AG04450 (cell line): ENCODE measurements around the gene PRDX6. TPM values are rescaled to one million over a fixed set of nuclear protein-coding genes. Genes with fewer than 3 reads are reported as not detected.

ENCODE experiments used
- CTCF ChIA-PET: fragments of 300-600, 350-600 bp; formaldehyde crosslinking; extraction: SDS; loops from one replicate; lab custom pipeline; 2022; ENCODE audit warnings: antibody characterized with exemption, inconsistent platforms; lab: Charles Lee
- POLR2A ChIA-PET: fragments of 350-600 bp; formaldehyde crosslinking; extraction: SDS; loops from one replicate; lab custom pipeline; 2021; ENCODE audit warnings: antibody characterized with exemption, inconsistent platforms; lab: Yijun Ruan, JAX
- DNase-seq: peaks from one replicate; pipeline ENCODE4 v3.0.0-alpha.2; 2011; ENCODE audit warnings: low read depth, low spot score
- H3K27ac ChIP-seq: one replicate; pipeline ENCODE4 v1.5.1; 2012; ENCODE audit warnings: low read depth, low read length, control low read depth
- H3K27me3 ChIP-seq: one replicate; pipeline ENCODE4 v1.6.0; 2012; ENCODE audit warnings: low read length; ENCODE audit not compliant: control insufficient read depth, insufficient read depth
- H3K4me3 ChIP-seq: 2 replicates; pipeline ENCODE4 v1.5.1; 2011; ENCODE audit warnings: mild to moderate bottlenecking, low read depth, low read length, control low read depth
- H3K9me3 ChIP-seq: 2 replicates; pipeline ENCODE4 v1.5.1; 2012; ENCODE audit warnings: low read length; ENCODE audit not compliant: control insufficient read depth, insufficient read depth
- polyA plus RNA-seq: library from polyadenylated mRNA; depleted of rRNA; stranded (reverse); fragments of >200 nt; gene quantifications from 2 replicates; pipeline ENCODE4 v1.2.3, GENCODE V29; 2011
- TF ChIP-seq, protein P1 (sequence below): IDR thresholded peaks from 2 replicates; pipeline ENCODE4 v1.5.1; 2011; ENCODE audit warnings: low read depth, low read length, control low read depth, inconsistent platforms

Gene PRDX6
- polyA plus RNA-seq, 1 experiment, result 545 TPM

DNA sequence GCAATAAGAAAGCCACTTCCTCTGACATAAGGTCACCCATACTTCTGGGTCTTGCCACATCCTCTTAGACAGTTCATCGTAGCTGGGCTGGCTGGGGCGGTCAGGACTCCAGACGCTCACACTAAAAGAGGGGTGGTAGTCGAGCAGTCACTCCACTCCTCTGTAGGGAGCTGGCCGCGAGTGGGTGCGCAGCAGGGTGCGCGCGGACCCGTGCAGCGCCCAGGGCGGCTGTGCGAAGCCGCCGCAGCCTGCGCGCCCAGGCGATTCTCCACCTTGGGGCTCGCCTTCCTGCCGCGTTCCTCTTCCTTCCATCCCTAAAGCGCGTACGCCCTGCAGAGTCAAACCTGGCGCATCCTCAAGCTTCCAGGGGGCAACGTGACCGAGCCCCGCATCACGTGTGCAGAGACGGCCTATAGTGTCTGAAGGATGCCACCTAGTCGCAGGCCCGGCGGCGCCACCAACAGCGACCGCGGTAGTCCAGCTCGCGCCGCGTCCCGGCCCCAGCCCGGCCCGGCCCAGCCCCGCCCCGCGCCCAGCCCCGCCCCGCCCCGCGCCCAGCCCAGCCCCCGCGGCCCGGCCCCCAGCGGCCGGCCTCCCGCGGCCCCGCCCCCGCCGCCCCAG lies 360 bp upstream of the PRDX6 start:
- Histone ChIP-seq H3K27me3 (no peaks in the 10 kb centered on the region), H3K4me3 (peak overlapping the region; percentile 83), H3K9me3 (no peaks in the 10 kb centered on the region), H3K27ac (peak overlapping the region; percentile 55)
- ChIA-PET CTCF (interaction anchor here (2.5 kb wide), 1 partner anchor 46 kb away, joined by 23 read pairs; no protein-coding TSS in a partner anchor), POLR2A (interaction anchor here (0.6 to 3.3 kb wide), 7 partner anchors 9 to 426 kb away, joined by 3 to 20 read pairs (median 4); partner anchors contain the start of genes GAS5, KLHL20 and ZBTB37)
- TF ChIP-seq, protein P1, sequence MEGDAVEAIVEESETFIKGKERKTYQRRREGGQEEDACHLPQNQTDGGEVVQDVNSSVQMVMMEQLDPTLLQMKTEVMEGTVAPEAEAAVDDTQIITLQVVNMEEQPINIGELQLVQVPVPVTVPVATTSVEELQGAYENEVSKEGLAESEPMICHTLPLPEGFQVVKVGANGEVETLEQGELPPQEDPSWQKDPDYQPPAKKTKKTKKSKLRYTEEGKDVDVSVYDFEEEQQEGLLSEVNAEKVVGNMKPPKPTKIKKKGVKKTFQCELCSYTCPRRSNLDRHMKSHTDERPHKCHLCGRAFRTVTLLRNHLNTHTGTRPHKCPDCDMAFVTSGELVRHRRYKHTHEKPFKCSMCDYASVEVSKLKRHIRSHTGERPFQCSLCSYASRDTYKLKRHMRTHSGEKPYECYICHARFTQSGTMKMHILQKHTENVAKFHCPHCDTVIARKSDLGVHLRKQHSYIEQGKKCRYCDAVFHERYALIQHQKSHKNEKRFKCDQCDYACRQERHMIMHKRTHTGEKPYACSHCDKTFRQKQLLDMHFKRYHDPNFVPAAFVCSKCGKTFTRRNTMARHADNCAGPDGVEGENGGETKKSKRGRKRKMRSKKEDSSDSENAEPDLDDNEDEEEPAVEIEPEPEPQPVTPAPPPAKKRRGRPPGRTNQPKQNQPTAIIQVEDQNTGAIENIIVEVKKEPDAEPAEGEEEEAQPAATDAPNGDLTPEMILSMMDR, result no peak
- DNase-seq, result no peak

DNA sequence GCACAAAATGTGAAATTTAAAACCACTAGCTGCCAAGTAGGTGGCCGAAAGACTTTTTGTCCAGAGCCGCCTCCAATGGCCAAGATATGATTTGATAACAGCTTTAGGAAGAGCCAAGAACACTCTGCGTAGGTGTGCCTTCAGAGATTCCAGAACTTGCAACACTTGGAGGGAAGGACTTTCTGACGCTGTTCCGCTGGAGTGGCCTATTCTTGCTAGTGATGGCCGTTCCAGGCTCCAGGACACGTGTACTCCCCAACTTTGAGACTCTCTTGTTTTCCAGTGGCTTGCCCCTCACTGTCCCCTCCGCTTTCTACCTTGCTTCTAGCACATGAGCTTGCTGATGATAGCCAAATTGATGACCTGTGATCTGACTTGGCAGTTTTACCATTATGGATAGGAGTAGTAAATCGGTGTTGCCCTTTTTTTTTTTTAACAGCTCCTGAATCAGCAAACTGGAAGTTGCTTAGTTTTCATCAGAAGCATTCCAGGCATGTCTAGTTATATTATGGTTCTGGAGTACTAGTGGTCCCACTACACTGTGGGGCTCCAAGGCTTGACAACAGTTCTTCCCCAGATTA lies 1.0 kb downstream of the PRDX6 start:
- H3K27me3 ChIP-seq, result no peaks in the 10 kb centered on the region
- peak overlapping the region; percentile 88 for H3K27ac ChIP-seq
- peak overlapping the region; percentile 89 for H3K4me3 ChIP-seq
- TF ChIP-seq, protein P1, result no peak
- no peak for DNase-seq
- CTCF ChIA-PET, result interaction anchor here (0.8 to 1.9 kb wide), 2 partner anchors 49 to 735 kb away, joined by 3 to 9 read pairs; no protein-coding TSS in a partner anchor
- no peaks in the 10 kb centered on the region for H3K9me3 ChIP-seq
- POLR2A ChIA-PET, result interaction anchor here (0.6 to 3.3 kb wide), 7 partner anchors 24 to 439 kb away, joined by 3 to 20 read pairs (median 4); partner anchors contain the start of genes KLHL20 and ZBTB37

DNA sequence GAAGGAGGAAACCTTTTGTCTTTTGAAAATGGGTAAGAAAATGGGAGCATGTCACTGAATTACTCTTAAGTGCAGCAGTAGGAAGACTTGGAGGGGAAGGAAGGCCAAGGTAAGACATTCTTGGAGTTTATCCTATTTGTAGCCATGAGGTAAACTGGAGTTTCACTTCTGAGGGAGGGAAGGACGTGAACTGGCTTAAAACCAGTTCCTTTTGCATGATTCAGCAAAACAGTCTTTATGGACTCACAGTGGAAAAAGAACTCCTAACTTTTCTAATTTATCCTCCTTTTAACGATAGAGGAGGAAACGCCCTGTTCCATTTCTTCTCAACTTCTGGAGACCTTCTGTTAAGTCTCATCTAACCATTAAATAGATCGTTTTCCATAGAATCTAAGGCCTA lies 2.5 kb downstream of the PRDX6 start:
- no peaks in the 10 kb centered on the region for H3K9me3 ChIP-seq
- H3K27ac ChIP-seq, result no peak overlapping the region
- no peak for DNase-seq
- TF ChIP-seq, protein P1, result no peak
- CTCF ChIA-PET, result no interaction called here
- POLR2A ChIA-PET, result no interaction called here
- H3K27me3 ChIP-seq, result no peaks in the 10 kb centered on the region
- H3K4me3 ChIP-seq, result peak overlapping the region; percentile 89

DNA sequence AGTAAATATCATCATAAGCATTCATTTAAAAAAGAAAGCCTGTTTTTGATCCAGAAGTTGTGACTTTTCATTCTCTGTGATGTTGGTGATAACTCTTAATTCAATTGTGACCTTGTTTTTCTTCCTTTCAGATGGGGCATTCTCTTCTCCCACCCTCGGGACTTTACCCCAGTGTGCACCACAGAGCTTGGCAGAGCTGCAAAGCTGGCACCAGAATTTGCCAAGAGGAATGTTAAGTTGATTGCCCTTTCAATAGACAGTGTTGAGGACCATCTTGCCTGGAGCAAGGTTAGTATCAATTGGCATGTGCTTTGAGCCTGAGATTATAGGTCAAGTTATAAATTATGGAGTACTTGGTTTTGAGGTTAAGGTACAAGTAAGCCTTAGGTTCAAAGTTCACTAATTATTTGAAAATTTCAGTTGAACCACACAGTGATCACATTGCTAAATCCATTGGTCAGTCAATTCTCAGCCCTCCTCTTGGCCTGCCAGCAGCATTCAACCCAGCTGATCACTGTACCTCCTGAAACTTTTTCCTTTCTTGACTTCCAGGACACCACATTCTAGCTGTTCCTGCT lies 4.1 kb downstream of the PRDX6 start:
- no peak for DNase-seq
- H3K27ac ChIP-seq, result no peak overlapping the region
- TF ChIP-seq, protein P1, result no peak
- no peaks in the 10 kb centered on the region for H3K9me3 ChIP-seq
- ChIA-PET POLR2A (no interaction called here), CTCF (no interaction called here)
- H3K4me3 ChIP-seq, result no peak overlapping the region
- H3K27me3 ChIP-seq, result no peaks in the 10 kb centered on the region

DNA sequence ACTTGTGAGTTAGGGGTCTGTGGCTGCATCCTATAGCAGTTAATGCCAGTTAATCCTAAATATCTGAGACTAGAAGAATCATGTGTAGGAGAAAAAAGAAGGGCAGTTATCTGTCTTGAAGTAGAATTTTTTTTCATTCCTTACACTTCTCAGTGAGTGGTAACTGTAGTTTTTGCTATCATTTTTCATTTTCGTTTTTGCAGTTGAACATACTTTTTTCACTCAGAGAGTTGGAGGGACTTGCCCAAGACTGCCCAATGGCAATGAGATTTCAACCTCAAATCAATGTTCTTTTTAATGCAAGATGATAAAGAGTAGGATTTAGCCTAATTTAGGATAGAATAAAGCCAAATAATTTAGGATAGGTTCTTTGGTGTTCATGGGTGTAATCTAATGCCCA lies 5.5 kb downstream of the PRDX6 start:
- no peak for DNase-seq
- TF ChIP-seq, protein P1, result no peak
- H3K4me3 ChIP-seq, result no peak overlapping the region
- ChIA-PET CTCF (no interaction called here), POLR2A (no interaction called here)
- H3K27ac ChIP-seq, result no peak overlapping the region
- no peaks in the 10 kb centered on the region for H3K27me3 ChIP-seq
- no peaks in the 10 kb centered on the region for H3K9me3 ChIP-seq
